Measurements from ENCODE around the gene SEC16A.

Gene SEC16A

GRCh38 chr9:136474021-136474640, 8.7 kb downstream of the SEC16A start:
- no peaks in the 10 kb centered on the region for H3K9me3 ChIP-seq (ENCODE audit: control insufficient read depth, insufficient read depth, low read length)
- no peaks in the 10 kb centered on the region for H3K27me3 ChIP-seq (ENCODE audit: control insufficient read depth, insufficient read depth, low read length)
- peaks cover 82% of the 10 kb centered on the region for H3K36me3 ChIP-seq (ENCODE audit: control insufficient read depth, insufficient read depth, low read length)
- no peak overlapping the region for H3K4me3 ChIP-seq (ENCODE audit: low read depth, low read length)
- H3K4me1 ChIP-seq (ENCODE audit: control insufficient read depth, insufficient read depth, low read length), result no peaks in the 10 kb centered on the region
- H3K9ac ChIP-seq (ENCODE audit: low read depth, low read length), result no peak overlapping the region

GRCh38 chr9:136473354-136473721, 9.5 kb downstream of the SEC16A start:
- peaks cover 89% of the 10 kb centered on the region for H3K36me3 ChIP-seq (ENCODE audit: control insufficient read depth, insufficient read depth, low read length)
- H3K4me1 ChIP-seq (ENCODE audit: control insufficient read depth, insufficient read depth, low read length), result no peaks in the 10 kb centered on the region
- no peak overlapping the region for H3K4me3 ChIP-seq (ENCODE audit: low read depth, low read length)
- H3K9me3 ChIP-seq (ENCODE audit: control insufficient read depth, insufficient read depth, low read length), result no peaks in the 10 kb centered on the region
- no peaks in the 10 kb centered on the region for H3K27me3 ChIP-seq (ENCODE audit: control insufficient read depth, insufficient read depth, low read length)
- no peak overlapping the region for H3K9ac ChIP-seq (ENCODE audit: low read depth, low read length)

- Histone ChIP-seq H3K9me3 (ENCODE audit: control insufficient read depth, insufficient read depth, low read length) (no peaks in the 10 kb centered on the region), H3K4me3 (ENCODE audit: low read depth, low read length) (no peak overlapping the region), H3K36me3 (ENCODE audit: control insufficient read depth, insufficient read depth, low read length) (peaks cover 91% of the 10 kb centered on the region), H3K27me3 (ENCODE audit: control insufficient read depth, insufficient read depth, low read length) (no peaks in the 10 kb centered on the region), H3K4me1 (ENCODE audit: control insufficient read depth, insufficient read depth, low read length) (no peaks in the 10 kb centered on the region), H3K9ac (ENCODE audit: low read depth, low read length) (no peak overlapping the region)
Observed at GRCh38 chr9:136472640-136473353, 10.0 kb downstream of the SEC16A start.

GRCh38 chr9:136471802-136472487, 10.9 kb downstream of the SEC16A start:
- Histone ChIP-seq H3K27me3 (ENCODE audit: control insufficient read depth, insufficient read depth, low read length) (no peaks in the 10 kb centered on the region), H3K9ac (ENCODE audit: low read depth, low read length) (no peak overlapping the region), H3K4me1 (ENCODE audit: control insufficient read depth, insufficient read depth, low read length) (no peaks in the 10 kb centered on the region), H3K36me3 (ENCODE audit: control insufficient read depth, insufficient read depth, low read length) (peaks cover 92% of the 10 kb centered on the region), H3K9me3 (ENCODE audit: control insufficient read depth, insufficient read depth, low read length) (no peaks in the 10 kb centered on the region), H3K4me3 (ENCODE audit: low read depth, low read length) (no peak overlapping the region)

GRCh38 chr9:136470792-136471469, 11.9 kb downstream of the SEC16A start:
- H3K4me3 ChIP-seq (ENCODE audit: low read depth, low read length), result no peak overlapping the region
- H3K36me3 ChIP-seq (ENCODE audit: control insufficient read depth, insufficient read depth, low read length), result peaks cover 92% of the 10 kb centered on the region
- no peaks in the 10 kb centered on the region for H3K27me3 ChIP-seq (ENCODE audit: control insufficient read depth, insufficient read depth, low read length)
- H3K9me3 ChIP-seq (ENCODE audit: control insufficient read depth, insufficient read depth, low read length), result no peaks in the 10 kb centered on the region
- no peak overlapping the region for H3K9ac ChIP-seq (ENCODE audit: low read depth, low read length)
- H3K4me1 ChIP-seq (ENCODE audit: control insufficient read depth, insufficient read depth, low read length), result no peaks in the 10 kb centered on the region

- no peak overlapping the region for H3K4me3 ChIP-seq (ENCODE audit: low read depth, low read length)
- no peak overlapping the region for H3K9ac ChIP-seq (ENCODE audit: low read depth, low read length)
- H3K4me1 ChIP-seq (ENCODE audit: control insufficient read depth, insufficient read depth, low read length), result no peaks in the 10 kb centered on the region
- no peaks in the 10 kb centered on the region for H3K27me3 ChIP-seq (ENCODE audit: control insufficient read depth, insufficient read depth, low read length)
- no peaks in the 10 kb centered on the region for H3K9me3 ChIP-seq (ENCODE audit: control insufficient read depth, insufficient read depth, low read length)
- peaks cover 92% of the 10 kb centered on the region for H3K36me3 ChIP-seq (ENCODE audit: control insufficient read depth, insufficient read depth, low read length)
Observed at GRCh38 chr9:136470356-136470755, 12.5 kb downstream of the SEC16A start.

- H3K9ac ChIP-seq (ENCODE audit: low read depth, low read length), result no peak overlapping the region
- no peaks in the 10 kb centered on the region for H3K4me1 ChIP-seq (ENCODE audit: control insufficient read depth, insufficient read depth, low read length)
- H3K36me3 ChIP-seq (ENCODE audit: control insufficient read depth, insufficient read depth, low read length), result peaks cover 86% of the 10 kb centered on the region
- H3K4me3 ChIP-seq (ENCODE audit: low read depth, low read length), result no peak overlapping the region
- no peaks in the 10 kb centered on the region for H3K27me3 ChIP-seq (ENCODE audit: control insufficient read depth, insufficient read depth, low read length)
- H3K9me3 ChIP-seq (ENCODE audit: control insufficient read depth, insufficient read depth, low read length), result no peaks in the 10 kb centered on the region
Observed at GRCh38 chr9:136467766-136468165, 15.1 kb downstream of the SEC16A start.

- Histone ChIP-seq H3K4me3 (ENCODE audit: low read depth, low read length) (no peak overlapping the region), H3K4me1 (ENCODE audit: control insufficient read depth, insufficient read depth, low read length) (no peaks in the 10 kb centered on the region), H3K9ac (ENCODE audit: low read depth, low read length) (no peak overlapping the region), H3K9me3 (ENCODE audit: control insufficient read depth, insufficient read depth, low read length) (no peaks in the 10 kb centered on the region), H3K36me3 (ENCODE audit: control insufficient read depth, insufficient read depth, low read length) (peaks cover 81% of the 10 kb centered on the region), H3K27me3 (ENCODE audit: control insufficient read depth, insufficient read depth, low read length) (no peaks in the 10 kb centered on the region)
Observed at GRCh38 chr9:136466155-136466541, 16.7 kb downstream of the SEC16A start.

GRCh38 chr9:136465500-136466154, 17.2 kb downstream of the SEC16A start:
- Histone ChIP-seq H3K27me3 (ENCODE audit: control insufficient read depth, insufficient read depth, low read length) (no peaks in the 10 kb centered on the region), H3K36me3 (ENCODE audit: control insufficient read depth, insufficient read depth, low read length) (peaks cover 81% of the 10 kb centered on the region), H3K4me3 (ENCODE audit: low read depth, low read length) (no peak overlapping the region), H3K9me3 (ENCODE audit: control insufficient read depth, insufficient read depth, low read length) (no peaks in the 10 kb centered on the region), H3K4me1 (ENCODE audit: control insufficient read depth, insufficient read depth, low read length) (no peaks in the 10 kb centered on the region), H3K9ac (ENCODE audit: low read depth, low read length) (no peak overlapping the region)

GRCh38 chr9:136464241-136464640, 18.6 kb downstream of the SEC16A start:
- Histone ChIP-seq H3K4me3 (ENCODE audit: low read depth, low read length) (no peak overlapping the region), H3K9ac (ENCODE audit: low read depth, low read length) (no peak overlapping the region), H3K36me3 (ENCODE audit: control insufficient read depth, insufficient read depth, low read length) (peaks cover 77% of the 10 kb centered on the region), H3K27me3 (ENCODE audit: control insufficient read depth, insufficient read depth, low read length) (no peaks in the 10 kb centered on the region), H3K4me1 (ENCODE audit: control insufficient read depth, insufficient read depth, low read length) (no peaks in the 10 kb centered on the region), H3K9me3 (ENCODE audit: control insufficient read depth, insufficient read depth, low read length) (no peaks in the 10 kb centered on the region)

- Histone ChIP-seq H3K9ac (ENCODE audit: low read depth, low read length) (no peak overlapping the region), H3K4me1 (ENCODE audit: control insufficient read depth, insufficient read depth, low read length) (no peaks in the 10 kb centered on the region), H3K36me3 (ENCODE audit: control insufficient read depth, insufficient read depth, low read length) (peaks cover 78% of the 10 kb centered on the region), H3K4me3 (ENCODE audit: low read depth, low read length) (no peak overlapping the region), H3K9me3 (ENCODE audit: control insufficient read depth, insufficient read depth, low read length) (no peaks in the 10 kb centered on the region), H3K27me3 (ENCODE audit: control insufficient read depth, insufficient read depth, low read length) (no peaks in the 10 kb centered on the region)
Observed at GRCh38 chr9:136463578-136463977, 19.3 kb downstream of the SEC16A start.
